Measurements from ENCODE around the gene ARAP1.

- TF ChIP-seq CTCF (conservative IDR thresholded peaks at IDR 0.05 in 1 of 2, IDR thresholded peaks at IDR 0.05 in 1 of 2; ENCODE audit: extremely low read depth in 1 of 2, insufficient read depth in 1 of 2, low read depth in 1 of 2, low read length in 2 of 2) = no peak
- TF ChIP-seq EZH2 (IDR thresholded peaks at IDR 0.05; ENCODE audit: borderline replicate concordance, low read length) = no peak
These were observed 116.8 kb downstream of the ARAP1 start for GRCh38 chr11:72635309-72635915.
